ENCODE measurements around the gene CYFIP2.

Gene CYFIP2

GRCh38 chr5:157288405-157289163, 22.7 kb downstream of the CYFIP2 start:
- no peak for DNase-seq (ENCODE audit: low read depth)

DNA sequence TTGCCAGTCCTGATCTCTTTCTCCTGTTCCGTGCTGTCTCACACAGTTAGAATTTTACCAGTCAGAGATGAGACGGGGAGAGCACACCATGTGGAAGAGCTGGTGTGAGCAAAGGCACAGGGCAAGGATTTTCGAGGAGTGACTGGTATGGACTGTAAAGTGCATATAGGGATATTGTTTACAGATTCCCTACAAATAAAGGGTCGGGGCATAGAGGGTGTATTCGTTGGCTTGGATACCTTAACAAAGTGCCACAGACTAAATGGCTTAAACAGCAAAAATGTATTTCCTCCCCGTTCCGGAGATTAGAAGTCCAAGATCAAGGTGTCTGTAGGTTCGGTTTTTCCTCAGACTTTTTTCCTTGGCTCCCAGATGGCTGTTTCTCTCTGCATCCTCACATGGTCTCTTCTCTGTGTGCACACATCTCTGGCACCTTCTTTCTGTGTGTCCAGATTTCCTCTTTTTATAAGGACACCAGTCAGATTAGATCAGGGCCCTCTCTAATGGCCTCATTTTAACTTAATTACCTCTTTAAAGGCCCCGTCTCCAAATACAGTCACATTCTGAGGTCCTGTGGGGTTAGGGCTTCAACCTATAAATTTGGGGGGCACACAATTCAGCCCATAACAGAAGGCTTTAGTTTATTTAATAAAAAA, 23.4 kb downstream of the CYFIP2 start:
- DNase-seq (ENCODE audit: low read depth), result no peak

- DNase-seq (ENCODE audit: low read depth), result no peak
Measured at GRCh38 chr5:157290156-157290980, 24.4 kb downstream of the CYFIP2 start.

DNA sequence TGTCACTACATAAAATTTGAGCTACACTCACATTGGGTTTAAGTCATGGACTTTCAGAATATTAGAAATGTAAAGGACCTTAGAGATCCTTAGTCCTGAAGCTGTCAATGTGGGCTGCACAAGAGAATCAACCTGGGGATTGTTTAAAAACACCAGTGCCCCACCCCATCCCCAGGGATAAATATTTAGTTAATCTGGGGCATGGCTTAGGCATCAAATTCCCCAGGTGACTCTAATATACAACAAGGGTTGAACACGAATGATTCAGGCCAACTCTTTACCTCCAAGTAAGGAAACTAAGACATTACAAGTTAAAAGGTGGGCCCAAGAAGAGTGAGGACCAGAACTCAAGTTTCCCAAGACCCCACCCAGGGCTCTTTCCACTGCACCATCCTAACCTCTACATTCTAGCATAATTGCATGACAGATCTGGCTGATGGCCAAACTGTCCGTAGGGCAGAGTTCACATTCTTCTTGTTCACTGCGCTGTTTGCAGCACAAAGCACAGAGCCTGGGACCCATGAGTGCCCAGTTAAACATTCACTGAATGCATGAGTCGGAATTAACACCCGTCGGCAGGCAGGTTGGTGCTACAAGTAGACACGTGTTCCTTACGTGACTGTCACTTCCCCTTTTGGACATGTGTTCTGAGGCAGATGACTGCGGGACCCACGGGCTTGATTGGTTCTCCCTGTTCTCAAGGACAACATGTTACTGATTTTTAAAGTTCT, 25.2 kb downstream of the CYFIP2 start:
- no peak for DNase-seq (ENCODE audit: low read depth)

DNA sequence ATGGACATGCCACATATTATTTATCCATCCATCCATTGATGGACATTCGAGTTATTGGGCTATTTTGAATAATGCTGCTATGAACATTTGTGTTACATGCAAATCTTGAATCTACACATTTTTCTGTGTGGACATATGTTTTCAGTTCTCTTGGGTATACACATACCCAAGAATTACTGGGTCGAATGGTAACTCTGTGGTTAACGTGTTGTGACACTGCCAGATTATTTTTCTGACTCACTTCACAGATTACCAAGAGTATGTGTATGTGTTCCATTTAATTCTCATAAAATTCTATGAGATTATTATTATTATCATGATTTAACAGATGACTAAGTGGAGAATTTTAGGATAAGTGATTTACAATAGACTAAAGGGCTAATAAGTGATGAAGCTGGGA, 26.7 kb downstream of the CYFIP2 start:
- DNase-seq (ENCODE audit: low read depth), result no peak

DNA sequence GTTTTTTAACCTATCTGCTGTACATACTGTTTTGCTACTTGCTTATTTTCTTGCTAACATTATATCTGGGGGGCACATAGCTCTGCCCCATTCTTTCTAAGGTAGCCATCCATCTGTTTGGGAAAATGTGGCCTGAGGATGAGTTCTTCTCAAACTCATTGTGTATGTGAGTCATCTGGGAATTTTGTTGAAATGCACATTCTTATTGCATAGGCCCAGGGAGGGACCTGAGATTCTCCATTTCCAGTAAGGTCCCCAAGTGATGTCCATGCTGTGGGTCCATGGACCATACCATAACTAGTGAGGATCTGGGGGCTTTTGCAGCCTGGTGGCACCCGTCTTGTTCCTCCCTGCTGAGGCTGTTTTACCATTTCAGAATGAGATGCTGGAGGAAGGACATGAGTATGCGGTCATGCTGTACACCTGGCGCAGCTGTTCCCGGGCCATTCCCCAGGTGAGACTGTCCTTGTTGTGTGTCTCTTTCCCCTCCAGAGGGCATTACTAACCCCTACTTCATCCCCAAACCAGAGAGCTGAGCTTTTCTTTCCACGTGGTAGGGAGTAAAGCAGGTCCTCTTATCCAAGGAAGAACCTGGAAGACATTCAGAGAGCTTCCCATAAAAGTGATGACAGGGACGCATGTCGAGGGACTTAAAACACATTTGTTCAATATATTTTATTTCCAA, 28.6 kb downstream of the CYFIP2 start:
- DNase-seq (ENCODE audit: low read depth), result no peak

GRCh38 chr5:157295247-157295646, 29.3 kb downstream of the CYFIP2 start:
- DNase-seq (ENCODE audit: low read depth), result no peak

DNA sequence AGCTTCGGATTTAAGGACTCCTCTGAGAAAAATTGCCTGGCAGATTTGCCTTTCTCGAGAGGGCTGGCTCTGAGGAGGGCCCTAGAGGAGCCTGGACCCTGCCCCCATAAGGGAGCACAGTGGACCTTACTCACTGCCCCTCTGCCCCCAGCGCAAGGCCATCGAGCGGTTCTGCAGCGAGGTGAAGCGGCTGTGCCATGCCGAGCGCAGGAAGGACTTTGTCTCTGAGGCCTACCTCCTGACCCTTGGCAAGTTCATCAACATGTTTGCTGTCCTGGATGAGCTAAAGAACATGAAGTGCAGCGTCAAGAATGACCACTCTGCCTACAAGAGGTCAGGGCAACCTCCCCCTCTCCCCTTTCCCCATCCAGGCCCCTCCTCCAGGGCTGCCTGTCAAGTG, 34.6 kb downstream of the CYFIP2 start:
- no peak for DNase-seq (ENCODE audit: low read depth)

DNA sequence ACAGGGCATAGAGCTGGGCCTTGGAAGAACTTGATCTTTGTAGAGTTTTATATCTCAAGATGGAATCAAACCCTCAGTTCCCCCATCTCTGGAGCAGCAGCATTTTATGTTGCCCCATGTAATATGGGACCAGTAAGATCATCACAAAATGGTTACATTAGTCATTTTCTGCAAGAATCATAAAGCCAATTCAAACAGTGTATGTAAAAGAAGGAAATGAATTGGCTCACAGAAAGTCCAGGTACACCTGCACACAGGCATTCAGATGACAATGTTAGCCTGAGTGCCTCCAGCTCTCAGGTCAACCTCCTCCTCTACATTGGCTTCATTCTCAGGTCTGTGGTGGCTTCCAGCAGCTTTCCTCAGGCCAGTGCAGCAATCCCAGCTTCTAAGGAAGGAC, 35.1 kb downstream of the CYFIP2 start:
- no peak for DNase-seq (ENCODE audit: low read depth)

DNA sequence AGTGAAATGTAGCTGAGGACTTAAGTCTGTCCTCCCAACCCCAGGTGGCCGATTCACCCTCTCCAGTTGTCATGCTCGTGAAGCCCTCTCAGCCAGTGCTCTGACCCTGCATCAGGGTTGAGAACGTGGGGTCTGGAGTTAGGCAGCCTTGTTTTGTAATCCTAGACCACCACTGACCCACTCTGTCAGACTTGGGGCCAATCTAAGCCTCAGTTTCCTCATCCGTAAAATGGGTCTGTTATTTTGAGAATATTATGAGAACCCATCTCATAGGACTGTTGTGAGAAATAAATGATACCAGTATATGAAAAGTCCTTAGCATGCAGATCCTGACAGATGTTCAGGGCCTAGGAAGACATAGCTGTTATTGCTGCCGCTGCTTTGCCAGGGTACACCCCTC, 37.1 kb downstream of the CYFIP2 start:
- DNase-seq (ENCODE audit: low read depth), result no peak

GRCh38 chr5:157303667-157304327, 37.9 kb downstream of the CYFIP2 start:
- DNase-seq (ENCODE audit: low read depth), result no peak

- DNase-seq (ENCODE audit: low read depth), result no peak
Measured at GRCh38 chr5:157306081-157306480, 40.2 kb downstream of the CYFIP2 start.

DNA sequence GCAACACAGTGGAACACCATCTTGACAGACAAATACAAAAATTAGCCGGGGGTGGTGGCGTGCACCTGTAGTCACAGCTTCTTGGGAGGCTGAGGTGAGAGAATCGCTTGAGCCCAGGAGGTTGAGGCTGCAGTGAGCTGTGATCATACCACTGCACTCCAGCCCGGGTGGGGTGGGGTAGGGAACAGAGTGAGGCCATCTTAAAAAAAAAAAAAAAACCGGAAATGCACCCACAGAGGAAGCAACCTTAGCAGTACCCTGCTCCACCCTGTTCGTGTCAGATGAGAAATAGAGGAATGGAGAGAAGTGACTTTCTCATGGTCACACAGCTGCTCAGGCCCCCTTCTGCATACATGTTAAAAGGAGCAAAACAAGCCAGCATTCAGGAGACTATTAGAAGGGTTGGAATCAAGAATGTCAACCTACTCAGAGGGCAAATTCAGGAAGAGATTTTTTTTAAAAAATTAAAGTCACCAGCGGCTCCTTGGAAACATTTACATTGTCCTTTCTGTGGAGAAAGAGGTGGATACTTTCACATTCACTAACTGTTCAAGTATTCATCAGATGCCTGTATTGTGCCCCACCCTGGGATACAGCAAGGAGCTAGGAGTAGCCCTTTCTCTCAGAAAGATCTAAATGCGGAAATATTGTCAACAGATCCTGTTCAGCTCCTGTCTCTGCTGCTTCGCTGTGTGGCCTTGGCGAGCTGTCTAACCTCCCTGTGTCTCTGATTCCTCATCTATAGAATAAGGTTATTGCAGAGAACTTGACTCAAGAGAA, 41.0 kb downstream of the CYFIP2 start:
- no peak for DNase-seq (ENCODE audit: low read depth)

GRCh38 chr5:157308836-157309465, 43.0 kb downstream of the CYFIP2 start:
- no peak for DNase-seq (ENCODE audit: low read depth)

DNA sequence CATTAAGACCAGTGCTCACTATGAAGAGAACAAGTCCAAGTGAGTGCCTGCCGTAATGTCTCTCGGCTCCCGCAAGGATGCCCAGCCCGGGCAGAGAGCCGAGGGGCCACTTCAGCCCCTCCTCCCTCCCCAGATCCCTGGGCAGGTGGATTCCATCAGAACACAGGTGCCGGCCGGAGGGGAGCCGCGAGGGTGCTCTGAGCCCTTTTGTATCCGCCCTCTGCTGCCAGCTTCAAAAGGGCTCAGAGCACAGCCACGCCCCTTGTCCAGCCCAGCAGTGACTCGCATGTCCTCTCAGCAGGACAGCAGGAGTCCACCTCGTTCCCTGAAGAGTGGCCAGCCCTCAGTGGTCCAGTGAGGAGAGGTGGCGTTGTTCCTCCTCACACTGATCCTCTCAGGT, 43.9 kb downstream of the CYFIP2 start:
- no peak for DNase-seq (ENCODE audit: low read depth)

- no peak for DNase-seq (ENCODE audit: low read depth)
Measured at GRCh38 chr5:157311595-157311994, 45.7 kb downstream of the CYFIP2 start.

DNA sequence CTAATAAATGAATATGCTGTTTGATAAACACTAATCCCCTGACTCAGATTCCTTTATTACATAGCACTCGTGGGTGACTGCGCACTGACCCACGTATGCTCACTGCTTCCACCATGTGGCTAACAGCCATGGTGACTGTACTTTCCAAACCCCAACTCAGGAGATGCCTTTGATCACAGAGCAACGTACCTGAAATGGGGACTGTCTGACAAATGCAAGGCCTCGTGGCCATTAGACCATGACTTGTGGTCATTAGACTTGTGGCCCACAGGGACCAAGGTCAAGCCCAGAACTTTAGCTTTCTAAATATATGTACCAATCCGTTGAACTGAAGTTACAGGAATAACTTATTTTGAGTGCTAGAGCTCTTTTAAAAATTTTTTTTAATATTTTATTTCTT, 46.6 kb downstream of the CYFIP2 start:
- DNase-seq (ENCODE audit: low read depth), result peak; percentile 33

DNA sequence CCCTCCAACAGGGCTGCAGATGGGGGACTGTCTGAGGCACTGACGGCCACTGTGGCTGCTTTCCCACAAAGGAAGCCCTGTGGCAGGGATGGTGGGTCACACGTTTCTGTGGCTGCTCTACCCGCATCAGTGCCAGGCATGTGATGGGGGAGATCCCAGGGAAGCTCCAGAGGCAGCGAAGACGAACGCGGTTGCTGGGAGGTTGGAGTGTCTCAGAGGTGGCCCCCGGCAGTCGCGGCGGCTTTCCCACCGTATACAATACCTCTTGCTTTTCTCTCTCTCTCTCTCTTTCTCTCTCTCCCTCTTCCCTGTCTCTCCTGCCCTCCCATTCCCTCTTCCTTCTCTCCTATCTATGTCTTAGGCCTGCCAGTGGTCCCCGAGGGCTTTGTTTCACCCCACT, 56.7 kb downstream of the CYFIP2 start:
- no peak for DNase-seq (ENCODE audit: low read depth)

- no peak for DNase-seq (ENCODE audit: low read depth)
Measured at GRCh38 chr5:157323107-157323706, 57.3 kb downstream of the CYFIP2 start.

All from stimulated activated CD8-positive, alpha-beta memory T cell treated with anti-CD3 and anti-CD28 coated beads, Interleukin-4, amount 100 ng/mL, for 24 hours (primary cell).